Mesodermal cell (in vitro differentiated cells): Measurements from ENCODE around the gene CPED1.
"Not testable (repeated sequence)": the region's sequence is repeated elsewhere in the genome, so short reads cannot be mapped to it uniquely, and the experiment has no call there.

ENCODE experiments used
- H3K27ac ChIP-seq: 2 replicates; pipeline ENCODE4 v1.7.0; 2013; ENCODE audit warnings: mild to moderate bottlenecking, low read depth, low read length, moderate library complexity; ENCODE audit not compliant: severe bottlenecking
- H3K36me3 ChIP-seq: 2 replicates; pipeline ENCODE4 v1.7.1; 2013; ENCODE audit warnings: mild to moderate bottlenecking, low read length, moderate library complexity; ENCODE audit not compliant: control insufficient read depth, insufficient read depth
- H3K4me1 ChIP-seq: one replicate; pipeline ENCODE4 v1.7.1; 2013; ENCODE audit warnings: mild to moderate bottlenecking, low read length; ENCODE audit not compliant: insufficient read depth, control insufficient read depth, poor library complexity, severe bottlenecking
- H3K4me3 ChIP-seq: 2 replicates; pipeline ENCODE4 v1.7.0; 2013; ENCODE audit warnings: low read length, control low read depth, mild to moderate bottlenecking; ENCODE audit not compliant: insufficient read depth, poor library complexity, severe bottlenecking; ENCODE audit errors: extremely low read depth
- H3K9me3 ChIP-seq: 2 replicates; pipeline ENCODE4 v1.7.1; 2013; ENCODE audit warnings: mild to moderate bottlenecking, low read length, moderate library complexity; ENCODE audit not compliant: control insufficient read depth
- WGBS, 2 experiments: methylation state at CpG; one replicate each; pipeline ENCODE4 v1.1.5; 2013; ENCODE audit warnings: missing lambda C conversion rate in 2 of 2; ENCODE audit not compliant: insufficient coverage in 2 of 2; 5-methylcytosine and 5-hydroxymethylcytosine counted together

CPED1 gene

DNA sequence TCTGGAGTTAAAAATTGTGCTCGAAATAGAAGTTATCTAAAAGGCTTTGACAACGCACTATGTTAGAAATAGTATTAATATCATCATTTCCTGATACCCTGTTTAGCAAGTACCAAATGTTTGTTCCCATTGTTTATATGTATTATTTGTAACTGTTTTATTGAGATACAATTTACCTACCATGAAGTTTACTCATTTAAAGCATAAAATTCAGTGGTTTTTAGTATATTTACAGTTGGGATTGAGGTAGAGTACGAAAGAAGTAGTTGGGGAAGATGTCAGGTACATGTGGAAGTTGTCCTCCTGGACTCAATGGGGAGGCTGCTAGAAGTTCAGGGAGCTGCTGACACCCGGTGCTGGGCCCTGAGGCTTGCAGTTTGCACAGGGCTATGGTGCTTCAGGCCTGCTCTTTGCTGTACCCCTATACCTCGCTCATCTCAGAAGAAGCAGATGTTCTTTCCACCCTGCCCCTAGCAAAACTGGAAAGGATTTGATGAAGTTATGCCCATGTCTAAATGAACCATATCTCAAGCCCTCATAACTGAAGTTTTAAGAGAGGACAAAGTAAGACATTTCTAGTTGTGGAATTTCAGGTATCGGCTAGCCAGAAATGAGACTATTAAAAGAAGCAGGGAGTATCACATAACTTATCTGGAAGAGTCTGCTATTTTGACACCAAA is 315.1 kb downstream of the CPED1 start:
- H3K36me3 ChIP-seq: no peaks in the 10 kb centered on the region
- 94 to 100% methylated on average over 2 of the region's 6 CpGs for WGBS, 2 experiments

GRCh38 chr7:121304102-121304658 is 315.7 kb downstream of the CPED1 start:
- Histone ChIP-seq H3K4me3 (no peak overlapping the region), H3K27ac (no peak overlapping the region), H3K36me3 (no peaks in the 10 kb centered on the region), H3K4me1 (no peaks in the 10 kb centered on the region), H3K9me3 (no peaks in the 10 kb centered on the region)
- WGBS, 2 experiments: no CpG with 5 or more reads among the region's 1 CpG

More for the DNA sequence above, 315.1 kb downstream of the CPED1 start:
- Histone ChIP-seq H3K4me1 (no peaks in the 10 kb centered on the region), H3K4me3 (no peak overlapping the region), H3K27ac (no peak overlapping the region), H3K9me3 (no peaks in the 10 kb centered on the region)

GRCh38 chr7:121305109-121305508 is 316.6 kb downstream of the CPED1 start:
- no peaks in the 10 kb centered on the region for H3K9me3 ChIP-seq
- H3K36me3 ChIP-seq: no peaks in the 10 kb centered on the region
- H3K27ac ChIP-seq: no peak overlapping the region
- H3K4me3 ChIP-seq: no peak overlapping the region
- 80% methylated on average over 1 of the region's 3 CpGs; no CpG with 5 or more reads in 1 of the 2 experiments for WGBS, 2 experiments
- no peaks in the 10 kb centered on the region for H3K4me1 ChIP-seq

DNA sequence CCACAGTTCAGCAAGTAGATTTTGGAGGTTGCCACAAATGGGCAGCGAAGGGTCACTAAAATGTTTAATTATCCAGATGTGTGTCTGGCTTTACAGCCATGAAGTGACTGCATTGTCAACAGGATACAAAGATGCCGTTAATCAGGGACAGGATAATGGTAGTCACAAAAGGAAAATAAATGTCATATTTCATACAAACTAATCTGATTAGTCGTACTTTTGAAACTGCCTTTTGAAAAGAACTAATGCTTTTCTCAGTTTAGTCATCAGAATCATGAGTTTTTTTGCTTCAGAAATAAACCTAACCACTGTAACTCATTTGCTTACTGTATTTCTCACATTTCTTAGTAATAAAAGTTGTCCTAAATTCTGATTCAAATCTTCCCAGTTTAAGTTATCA is 318.1 kb downstream of the CPED1 start:
- H3K4me1 ChIP-seq: no peaks in the 10 kb centered on the region
- H3K9me3 ChIP-seq: no peaks in the 10 kb centered on the region
- H3K27ac ChIP-seq: no peak overlapping the region
- no peak overlapping the region for H3K4me3 ChIP-seq
- H3K36me3 ChIP-seq: no peaks in the 10 kb centered on the region
- WGBS, 2 experiments: 88 to 100% methylated on average over 2 to 3 of the region's 3 CpGs

- Histone ChIP-seq H3K4me1 (no peaks in the 10 kb centered on the region), H3K9me3 (no peaks in the 10 kb centered on the region), H3K36me3 (no peaks in the 10 kb centered on the region), H3K4me3 (no peak overlapping the region), H3K27ac (no peak overlapping the region)
- 79 to 95% methylated on average over 3 to 4 of the region's 4 CpGs for WGBS, 2 experiments
Measured at GRCh38 chr7:121307021-121307574, 318.6 kb downstream of the CPED1 start.

GRCh38 chr7:121313220-121313792 is 324.8 kb downstream of the CPED1 start:
- no peak overlapping the region for H3K27ac ChIP-seq
- H3K4me3 ChIP-seq: no peak overlapping the region
- no peaks in the 10 kb centered on the region for H3K4me1 ChIP-seq
- no peaks in the 10 kb centered on the region for H3K9me3 ChIP-seq
- 80 to 100% methylated on average over 1 of the region's 3 CpGs for WGBS, 2 experiments
- no peaks in the 10 kb centered on the region for H3K36me3 ChIP-seq

DNA sequence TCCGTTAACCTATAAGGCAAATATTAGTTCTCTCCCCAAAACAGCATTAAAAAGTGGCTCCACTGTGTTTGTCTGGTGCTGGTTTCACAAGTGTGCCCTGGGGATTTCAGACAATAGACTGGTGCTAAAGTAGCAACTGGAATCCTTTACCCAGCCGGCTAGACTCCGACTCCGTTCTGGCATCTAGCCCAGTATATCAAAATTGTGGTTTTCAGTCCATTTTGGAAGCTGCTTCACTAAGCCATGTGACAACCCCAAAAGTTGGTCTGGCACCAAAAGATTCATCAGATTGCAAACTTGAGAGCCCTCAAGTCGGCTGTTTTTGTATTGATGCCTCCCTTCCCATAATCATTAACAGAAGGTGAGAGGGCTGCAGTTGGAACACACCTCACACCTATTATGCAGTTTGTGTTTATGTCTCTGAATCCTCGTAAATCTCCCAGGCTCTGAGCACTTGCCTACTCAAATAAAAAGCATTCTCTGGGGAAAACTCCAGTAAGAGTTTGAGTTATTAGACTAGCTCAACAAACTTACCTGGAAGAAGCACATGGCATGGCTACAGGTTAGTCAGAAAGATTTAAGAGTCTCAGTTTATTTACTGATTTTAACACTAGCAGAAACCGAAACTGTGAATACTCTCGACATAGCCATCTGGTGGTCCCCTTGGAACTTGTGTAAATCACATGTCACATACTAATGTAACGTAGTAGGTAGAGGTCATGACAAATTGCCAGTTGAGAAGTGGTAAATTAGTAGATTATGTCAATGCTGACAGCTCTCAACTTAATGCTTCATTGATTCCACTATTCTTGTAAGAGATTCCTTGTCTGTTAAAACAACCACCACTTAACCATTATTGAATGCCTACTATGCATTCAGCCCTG is 325.5 kb downstream of the CPED1 start:
- no peak overlapping the region for H3K27ac ChIP-seq
- no peaks in the 10 kb centered on the region for H3K9me3 ChIP-seq
- H3K4me1 ChIP-seq: no peaks in the 10 kb centered on the region
- no peak overlapping the region for H3K4me3 ChIP-seq
- H3K36me3 ChIP-seq: no peaks in the 10 kb centered on the region
- WGBS, 2 experiments: 91 to 93% methylated on average over 5 to 7 of the region's 9 CpGs

- not testable (repeated sequence) for H3K27ac ChIP-seq, H3K4me3 ChIP-seq, H3K36me3 ChIP-seq, H3K4me1 ChIP-seq, H3K9me3 ChIP-seq
- WGBS, 2 experiments: 88 to 91% methylated on average over 1 of the region's 3 CpGs
Measured at GRCh38 chr7:121315170-121315569, 326.7 kb downstream of the CPED1 start.

GRCh38 chr7:121322460-121322859 is 333.9 kb downstream of the CPED1 start:
- H3K4me1 ChIP-seq: no peaks in the 10 kb centered on the region
- no peak overlapping the region for H3K4me3 ChIP-seq
- H3K36me3 ChIP-seq: no peaks in the 10 kb centered on the region
- WGBS, 2 experiments: 94 to 100% methylated on average over 3 of the region's 3 CpGs
- H3K27ac ChIP-seq: no peak overlapping the region
- H3K9me3 ChIP-seq: no peaks in the 10 kb centered on the region

DNA sequence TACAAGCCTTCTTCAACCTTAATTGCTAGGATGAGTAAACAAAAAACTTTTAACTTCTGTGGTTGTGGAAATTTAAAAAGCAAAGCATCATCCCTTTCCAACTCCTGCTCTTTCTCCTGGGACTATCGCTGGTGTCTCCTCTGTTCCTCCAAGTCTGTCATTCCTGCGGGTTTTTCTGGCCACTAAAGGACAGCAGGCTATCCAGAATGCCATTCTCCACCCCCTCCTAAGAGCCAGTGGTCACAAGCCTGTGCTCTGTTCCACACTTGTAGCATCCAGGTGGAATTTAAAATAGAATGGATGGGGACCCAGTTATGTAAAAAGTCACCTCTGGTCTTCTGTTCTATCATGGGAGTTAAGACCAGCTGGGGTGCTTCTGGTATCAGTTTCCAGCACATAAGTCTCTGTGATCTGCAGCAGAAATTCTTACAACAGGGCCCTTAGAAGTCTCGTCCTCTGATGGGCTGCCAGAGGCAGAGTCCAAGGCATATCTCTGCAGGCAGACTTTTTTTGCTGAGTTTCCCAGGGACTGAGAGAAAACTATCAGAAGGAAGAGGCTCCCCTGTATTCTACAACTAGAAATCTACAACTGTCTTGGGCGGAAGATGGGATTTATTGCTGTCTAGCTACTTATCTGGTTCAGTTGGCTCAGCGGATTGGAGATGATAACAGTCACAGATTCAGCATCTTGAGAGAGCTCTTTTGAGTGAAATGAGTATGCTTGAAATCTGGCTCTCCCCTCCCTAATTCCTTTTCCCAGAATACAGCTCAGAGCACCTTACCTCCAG is 335.2 kb downstream of the CPED1 start:
- Histone ChIP-seq H3K4me3 (no peak overlapping the region), H3K9me3 (peaks cover 2% of the 10 kb centered on the region), H3K36me3 (no peaks in the 10 kb centered on the region), H3K4me1 (no peaks in the 10 kb centered on the region), H3K27ac (peak overlapping the region; percentile 59)
- 72 to 95% methylated on average over 2 of the region's 5 CpGs for WGBS, 2 experiments
